HCT116 (cell line): ENCODE data around the gene PLEKHG5. TPM values are rescaled to one million over a fixed set of nuclear protein-coding genes. Genes with fewer than 3 reads are reported as not detected.
"Not testable (repeated sequence)": the region's sequence is repeated elsewhere in the genome, so short reads cannot be mapped to it uniquely, and the experiment has no call there.

Experiments used
- ATAC-seq: fragments of 200-7000 bp; cut with Tn5 transposase; 2 replicates; pipeline ENCODE4 v1.9.1; 2020; ENCODE audit warnings: mild to moderate bottlenecking, moderate library complexity
- BruUV-seq: library from RNA; stranded (reverse); fragments of 400-500 nt; replicated peaks from 2 replicates; lab custom pipeline; 2021; lab: Mats Ljungman, UMichigan
- CTCF ChIA-PET: fragments of 300-600 bp; sonication (Branson Sonifier 250); formaldehyde crosslinking; loops from one replicate; lab custom pipeline; 2021; ENCODE audit warnings: antibody characterized with exemption; lab: Charles Lee
- POLR2A ChIA-PET: fragments of 300-600, 350-600 bp; sonication (Branson Sonifier 250); formaldehyde crosslinking; loops from one replicate; lab custom pipeline; 2021; ENCODE audit warnings: antibody characterized with exemption; lab: Charles Lee
- RAD21 ChIA-PET, 2 experiments: fragments of 300-600 bp; sonication (Branson Sonifier 250); formaldehyde crosslinking; loops; one replicate each; lab custom pipeline; 2023; ENCODE audit warnings: low total read pairs in 2 of 2; ENCODE audit not compliant: uncharacterized antibody in 2 of 2, unreplicated experiment in 2 of 2, low non-redundant PET in 1 of 2; lab: Charles Lee
- DNase-seq: peaks from one replicate; pipeline ENCODE4 v3.0.0-alpha.2; 2010; ENCODE audit warnings: low read depth, low spot score
- H2AFZ ChIP-seq: fragments of 200-600 bp; shearing (Covaris generic), sonication (generic); 2 replicates; pipeline ENCODE4 v1.6.1; 2017; ENCODE audit warnings: low read depth, mixed run types, mixed read lengths, antibody characterized with exemption, low read length; ENCODE audit not compliant: poor library complexity, severe bottlenecking
- H3K27ac ChIP-seq: 2 replicates; pipeline ENCODE4 v1.5.1; 2012; ENCODE audit warnings: low read depth, low read length
- H3K27me3 ChIP-seq: fragments of 200-600 bp; sonication (generic); 2 replicates; pipeline ENCODE4 v1.6.1; 2016; ENCODE audit warnings: mixed run types, low read length, mixed read lengths; ENCODE audit not compliant: insufficient read depth
- H3K36me3 ChIP-seq, 2 experiments: fragments of 200-500 bp in 1 of 2; fragments of 200-600 bp in 1 of 2; sonication (Bioruptor generic) in 1 of 2; sonication (generic) in 1 of 2; 2 replicates each; pipeline versions ENCODE4 v1.5.1 to v1.6.1; 2014 to 2016; ENCODE audit warnings: low read length in 2 of 2, inconsistent platforms in 1 of 2, mixed read lengths in 1 of 2, mixed run types in 1 of 2; ENCODE audit not compliant: insufficient read depth in 2 of 2, control insufficient read depth in 1 of 2
- H3K4me1 ChIP-seq, 2 experiments: fragments of 200-600 bp in 1 of 2; sonication (generic) in 1 of 2; 2 replicates each; pipeline versions ENCODE4 v1.5.1 to v1.6.1; 2012 to 2017; ENCODE audit warnings: low read length in 2 of 2, inconsistent platforms in 1 of 2, mild to moderate bottlenecking in 1 of 2, mixed read lengths in 1 of 2, mixed run types in 1 of 2, moderate library complexity in 1 of 2; ENCODE audit not compliant: insufficient read depth in 2 of 2, control insufficient read depth in 1 of 2
- H3K4me2 ChIP-seq: fragments of 200-600 bp; sonication (generic); 2 replicates; pipeline ENCODE4 v1.6.1; 2017; ENCODE audit warnings: mixed run types, low read length, mixed read lengths
- H3K4me3 ChIP-seq, 2 experiments: fragments of 200-600 bp in 1 of 2; sonication (generic) in 1 of 2; replicated peaks in 1 of 2; 2 replicates each; pipeline ENCODE4 v1.5.1; 2011 to 2016; ENCODE audit warnings: low read length in 2 of 2, control low read depth in 1 of 2, low read depth in 1 of 2, mild to moderate bottlenecking in 1 of 2, mixed read lengths in 1 of 2, mixed run types in 1 of 2
- H3K79me2 ChIP-seq: fragments of 200-600 bp; sonication (generic); 2 replicates; pipeline ENCODE4 v1.6.1; 2017; ENCODE audit warnings: mild to moderate bottlenecking, mixed run types, low read length, moderate library complexity, mixed read lengths; ENCODE audit not compliant: insufficient read depth
- H3K9ac ChIP-seq: fragments of 200-600 bp; sonication (generic); 2 replicates; pipeline ENCODE4 v1.6.1; 2016; ENCODE audit warnings: low read length, mixed read lengths
- H3K9me2 ChIP-seq: fragments of 200-600 bp; sonication (generic), shearing (Covaris generic); 2 replicates; pipeline ENCODE4 v1.6.1; 2017; ENCODE audit warnings: mixed run types, mild to moderate bottlenecking, moderate library complexity; ENCODE audit not compliant: insufficient read depth
- H3K9me3 ChIP-seq, 2 experiments: fragments of 200-500 bp in 1 of 2; fragments of 200-600 bp in 1 of 2; sonication (Bioruptor generic) in 1 of 2; sonication (generic) in 1 of 2; 2 replicates each; pipeline ENCODE4 v1.6.1; 2014 to 2017; ENCODE audit warnings: low read length in 2 of 2, mixed read lengths in 2 of 2, inconsistent platforms in 1 of 2, low read depth in 1 of 2, mild to moderate bottlenecking in 1 of 2, mixed run types in 1 of 2, moderate library complexity in 1 of 2; ENCODE audit not compliant: control insufficient read depth in 1 of 2, insufficient read depth in 1 of 2
- H4K20me1 ChIP-seq: fragments of 200-600 bp; sonication (generic), shearing (Covaris generic); 2 replicates; pipeline ENCODE4 v1.6.1; 2017; ENCODE audit warnings: mixed run types, mild to moderate bottlenecking, moderate library complexity; ENCODE audit not compliant: insufficient read depth
- ATF3 ChIP-seq: IDR thresholded peaks from 2 replicates; pipeline ENCODE4 v1.6.1; 2012
- CBX3 ChIP-seq: IDR thresholded peaks from 2 replicates; pipeline ENCODE4 v1.6.1; 2012; ENCODE audit warnings: low read depth
- CEBPB ChIP-seq: IDR thresholded peaks from 2 replicates; pipeline ENCODE4 v1.6.1; 2012; ENCODE audit warnings: low read depth
- EGR1 ChIP-seq: IDR thresholded peaks from 2 replicates; pipeline ENCODE4 v1.6.1; 2012; ENCODE audit warnings: low read depth
- EZH2phosphoT487 ChIP-seq: fragments of 200-600 bp; IDR thresholded peaks from 2 replicates; pipeline ENCODE4 v1.6.1; 2018; ENCODE audit warnings: antibody characterized with exemption, borderline replicate concordance
- MAX ChIP-seq: IDR thresholded peaks from 2 replicates; pipeline ENCODE4 v1.6.1; 2012
- POLR2A ChIP-seq: IDR thresholded peaks from 2 replicates; pipeline ENCODE4 v1.7.0; 2011; ENCODE audit warnings: borderline replicate concordance; ENCODE audit not compliant: insufficient read depth, insufficient read length; ENCODE audit errors: extremely low read depth
- POLR2AphosphoS5 ChIP-seq: IDR thresholded peaks from 2 replicates; pipeline ENCODE4 v1.6.1; 2011; ENCODE audit warnings: mild to moderate bottlenecking, low read depth, low read length, moderate library complexity
- RAD21 ChIP-seq: IDR thresholded peaks from 2 replicates; pipeline ENCODE4 v1.6.1; 2012; ENCODE audit warnings: low read depth, mild to moderate bottlenecking
- SIN3A ChIP-seq: IDR thresholded peaks from 2 replicates; pipeline ENCODE4 v1.6.1; 2012; ENCODE audit warnings: low read depth
- SRF ChIP-seq: IDR thresholded peaks from 2 replicates; pipeline ENCODE4 v1.6.1; 2012; ENCODE audit warnings: low read depth
- TCF7L2 ChIP-seq: IDR thresholded peaks from 2 replicates; pipeline ENCODE4 v1.7.0; 2011; ENCODE audit warnings: borderline replicate concordance, inconsistent platforms; ENCODE audit not compliant: insufficient read depth, insufficient read length; ENCODE audit errors: extremely low read depth
- YY1 ChIP-seq: IDR thresholded peaks from 2 replicates; pipeline ENCODE4 v1.6.1; 2011; ENCODE audit warnings: low read length, low read depth, moderate library complexity, mild to moderate bottlenecking; ENCODE audit not compliant: insufficient replicate concordance; ENCODE audit errors: extremely low read depth
- intact Hi-C: fragments of 100-400 bp; cut with micrococcal nuclease; formaldehyde crosslinking; loops from 2 replicates; pipeline ENCODE4 v1.10.0; 2022
- total RNA-seq: library from RNA; stranded (reverse); gene quantifications from one replicate; pipeline ENCODE4 v1.2.1, GENCODE V29; 2021; ENCODE audit not compliant: unreplicated experiment
- TF ChIP-seq, protein P1 (sequence below): IDR thresholded peaks from 2 replicates; pipeline ENCODE4 v1.6.1; 2012; ENCODE audit warnings: low read depth

The PLEKHG5 gene
- total RNA-seq, 1 experiment from 2014 or later, result 33.0 TPM

- H3K4me1 ChIP-seq, result peaks cover 16 to 48% of the 10 kb centered on the region in 2 experiments
- CTCF ChIA-PET, ATAC-seq, H3K79me2 ChIP-seq, H3K27ac ChIP-seq, intact Hi-C loops, H4K20me1 ChIP-seq, H3K9me2 ChIP-seq, H3K4me2 ChIP-seq, H3K9ac ChIP-seq, H3K36me3 ChIP-seq, POLR2A ChIA-PET, H2AFZ ChIP-seq, DNase-seq, BruUV-seq, H3K4me3 ChIP-seq, H3K9me3 ChIP-seq, H3K27me3 ChIP-seq: not testable (repeated sequence)
- RAD21 ChIA-PET, result interaction anchor here in 1 of 2 experiments (0.7 kb wide), 1 partner anchor 22 kb away, joined by 5 read pairs; no protein-coding TSS in a partner anchor
These were observed 41.0 kb downstream of the PLEKHG5 start for GRCh38 chr1:6450486-6450885.

- ChIA-PET POLR2A (interaction anchor here (1.8 kb wide), 1 partner anchor 13 kb away, joined by 4 read pairs; no protein-coding TSS in a partner anchor), CTCF (interaction anchor here (1.0 to 3.1 kb wide), 4 partner anchors 9 to 40 kb away, joined by 4 to 18 read pairs (median 8); no protein-coding TSS in a partner anchor), RAD21 (interaction anchor here in 1 of 2 experiments (0.7 kb wide), 1 partner anchor 22 kb away, joined by 5 read pairs; no protein-coding TSS in a partner anchor)
- Histone ChIP-seq H3K9me2 (no peaks in the 10 kb centered on the region), H3K4me3 (no peak overlapping the region), H2AFZ (no peak overlapping the region), H4K20me1 (no peaks in the 10 kb centered on the region), H3K4me1 (peaks cover 16 to 52% of the 10 kb centered on the region in 2 experiments), H3K9me3 (no peaks in the 10 kb centered on the region), H3K36me3 (0 out of 4 replicates have a peak, but pooled peaks cover 0 to 2% of the 10 kb centered on the region in 2 experiments), H3K27ac (no peak overlapping the region; the same call in 1 of the 2 replicates), H3K79me2 (no peaks in the 10 kb centered on the region), H3K27me3 (no peaks in the 10 kb centered on the region), H3K9ac (no peak overlapping the region), H3K4me2 (peak overlapping the region; percentile 95; the same call in 1 of the 2 replicates)
- BruUV-seq, result no TSS peak
- intact Hi-C loops, result no loop called here
- ATAC-seq, result no peak
- no peak for DNase-seq
- TF ChIP-seq EZH2phosphoT487, result no peak
- TF ChIP-seq SIN3A, result no peak
- no peak for TF ChIP-seq EGR1
- no peak for TF ChIP-seq CBX3
- TF ChIP-seq, protein P1, sequence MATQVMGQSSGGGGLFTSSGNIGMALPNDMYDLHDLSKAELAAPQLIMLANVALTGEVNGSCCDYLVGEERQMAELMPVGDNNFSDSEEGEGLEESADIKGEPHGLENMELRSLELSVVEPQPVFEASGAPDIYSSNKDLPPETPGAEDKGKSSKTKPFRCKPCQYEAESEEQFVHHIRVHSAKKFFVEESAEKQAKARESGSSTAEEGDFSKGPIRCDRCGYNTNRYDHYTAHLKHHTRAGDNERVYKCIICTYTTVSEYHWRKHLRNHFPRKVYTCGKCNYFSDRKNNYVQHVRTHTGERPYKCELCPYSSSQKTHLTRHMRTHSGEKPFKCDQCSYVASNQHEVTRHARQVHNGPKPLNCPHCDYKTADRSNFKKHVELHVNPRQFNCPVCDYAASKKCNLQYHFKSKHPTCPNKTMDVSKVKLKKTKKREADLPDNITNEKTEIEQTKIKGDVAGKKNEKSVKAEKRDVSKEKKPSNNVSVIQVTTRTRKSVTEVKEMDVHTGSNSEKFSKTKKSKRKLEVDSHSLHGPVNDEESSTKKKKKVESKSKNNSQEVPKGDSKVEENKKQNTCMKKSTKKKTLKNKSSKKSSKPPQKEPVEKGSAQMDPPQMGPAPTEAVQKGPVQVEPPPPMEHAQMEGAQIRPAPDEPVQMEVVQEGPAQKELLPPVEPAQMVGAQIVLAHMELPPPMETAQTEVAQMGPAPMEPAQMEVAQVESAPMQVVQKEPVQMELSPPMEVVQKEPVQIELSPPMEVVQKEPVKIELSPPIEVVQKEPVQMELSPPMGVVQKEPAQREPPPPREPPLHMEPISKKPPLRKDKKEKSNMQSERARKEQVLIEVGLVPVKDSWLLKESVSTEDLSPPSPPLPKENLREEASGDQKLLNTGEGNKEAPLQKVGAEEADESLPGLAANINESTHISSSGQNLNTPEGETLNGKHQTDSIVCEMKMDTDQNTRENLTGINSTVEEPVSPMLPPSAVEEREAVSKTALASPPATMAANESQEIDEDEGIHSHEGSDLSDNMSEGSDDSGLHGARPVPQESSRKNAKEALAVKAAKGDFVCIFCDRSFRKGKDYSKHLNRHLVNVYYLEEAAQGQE, result no peak
- TF ChIP-seq YY1, result no peak
- TF ChIP-seq RAD21, result no peak
- no peak for TF ChIP-seq POLR2A
- TF ChIP-seq ATF3, result no peak
- TF ChIP-seq SRF, result no peak
- no peak for TF ChIP-seq TCF7L2
- no peak for TF ChIP-seq MAX
- no peak for TF ChIP-seq CEBPB
- TF ChIP-seq POLR2AphosphoS5, result no peak
These were observed 41.4 kb downstream of the PLEKHG5 start for GRCh38 chr1:6450005-6450450.
